ENCODE measurements around the gene VWA5B2.
A peak's percentile ranks its signal among the peaks of the same experiment; 100 is the strongest.

Gene VWA5B2

DNA sequence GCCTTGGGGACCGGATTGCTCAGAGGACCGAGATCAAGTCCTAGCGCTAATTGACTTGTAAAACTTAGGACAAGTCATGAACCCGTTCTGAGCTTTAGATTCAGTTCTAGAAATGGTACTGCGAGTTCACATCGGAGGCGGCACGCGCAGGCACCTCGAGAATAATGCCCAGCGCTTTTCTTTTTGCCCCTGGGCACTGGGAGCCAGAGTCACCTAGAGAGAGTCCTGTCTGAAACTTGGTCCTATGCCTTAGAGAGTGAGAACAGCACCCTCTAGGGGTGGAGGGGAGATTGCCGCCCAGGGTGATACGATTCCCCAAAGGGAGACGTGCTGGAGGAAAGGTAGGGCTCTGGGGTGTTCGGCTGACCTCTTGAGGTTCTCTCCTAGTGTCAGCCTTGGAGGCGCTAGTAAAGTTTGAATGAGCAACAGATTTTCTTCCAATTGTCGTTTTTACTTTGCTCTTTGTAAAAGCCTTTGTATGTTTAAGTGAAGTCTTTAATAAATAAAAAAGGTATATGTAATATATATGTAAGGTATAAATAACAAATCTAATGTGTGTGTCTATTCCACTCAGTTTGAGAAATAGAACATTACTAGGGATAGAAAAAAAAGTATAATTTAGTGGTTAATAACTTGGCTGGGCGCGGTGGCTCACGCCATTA is 20.9 kb downstream of the VWA5B2 start (continued):
- TF ChIP-seq ZNF596 (tag by site-specific recombination; IDR thresholded peaks at IDR 0.05) (0 out of 2 replicates have a peak, but pooled peaks have one; percentile 43), ZNF311 (tag by site-specific recombination; IDR thresholded peaks at IDR 0.05; ENCODE audit: borderline replicate concordance) (no peak), ZNF324 (tag by site-specific recombination; IDR thresholded peaks at IDR 0.05) (peak; percentile 23; the same call in 1 of the 2 replicates), IKZF3 (tag by site-specific recombination; IDR thresholded peaks at IDR 0.05) (no peak), ZFHX2 (tag by site-specific recombination; conservative IDR thresholded peaks at IDR 0.05) (no peak), ZNF416 (tag by site-specific recombination; IDR thresholded peaks at IDR 0.05) (no peak), ZNF114 (tag by site-specific recombination; IDR thresholded peaks at IDR 0.05) (no peak), ZNF501 (tag by site-specific recombination; IDR thresholded peaks at IDR 0.05) (peak; percentile 19; the same call in 1 of the 2 replicates), ZNF423 (tag by site-specific recombination; IDR thresholded peaks at IDR 0.05) (0 out of 2 replicates have a peak, but pooled peaks have one; percentile 16), ZNF660 (tag by site-specific recombination; IDR thresholded peaks at IDR 0.05) (peak; percentile 85)
- TF ChIP-seq, protein P1, sequence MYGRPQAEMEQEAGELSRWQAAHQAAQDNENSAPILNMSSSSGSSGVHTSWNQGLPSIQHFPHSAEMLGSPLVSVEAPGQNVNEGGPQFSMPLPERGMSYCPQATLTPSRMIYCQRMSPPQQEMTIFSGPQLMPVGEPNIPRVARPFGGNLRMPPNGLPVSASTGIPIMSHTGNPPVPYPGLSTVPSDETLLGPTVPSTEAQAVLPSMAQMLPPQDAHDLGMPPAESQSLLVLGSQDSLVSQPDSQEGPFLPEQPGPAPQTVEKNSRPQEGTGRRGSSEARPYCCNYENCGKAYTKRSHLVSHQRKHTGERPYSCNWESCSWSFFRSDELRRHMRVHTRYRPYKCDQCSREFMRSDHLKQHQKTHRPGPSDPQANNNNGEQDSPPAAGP (tag by site-specific recombination; IDR thresholded peaks at IDR 0.05): no peak
- TF ChIP-seq, protein P2, sequence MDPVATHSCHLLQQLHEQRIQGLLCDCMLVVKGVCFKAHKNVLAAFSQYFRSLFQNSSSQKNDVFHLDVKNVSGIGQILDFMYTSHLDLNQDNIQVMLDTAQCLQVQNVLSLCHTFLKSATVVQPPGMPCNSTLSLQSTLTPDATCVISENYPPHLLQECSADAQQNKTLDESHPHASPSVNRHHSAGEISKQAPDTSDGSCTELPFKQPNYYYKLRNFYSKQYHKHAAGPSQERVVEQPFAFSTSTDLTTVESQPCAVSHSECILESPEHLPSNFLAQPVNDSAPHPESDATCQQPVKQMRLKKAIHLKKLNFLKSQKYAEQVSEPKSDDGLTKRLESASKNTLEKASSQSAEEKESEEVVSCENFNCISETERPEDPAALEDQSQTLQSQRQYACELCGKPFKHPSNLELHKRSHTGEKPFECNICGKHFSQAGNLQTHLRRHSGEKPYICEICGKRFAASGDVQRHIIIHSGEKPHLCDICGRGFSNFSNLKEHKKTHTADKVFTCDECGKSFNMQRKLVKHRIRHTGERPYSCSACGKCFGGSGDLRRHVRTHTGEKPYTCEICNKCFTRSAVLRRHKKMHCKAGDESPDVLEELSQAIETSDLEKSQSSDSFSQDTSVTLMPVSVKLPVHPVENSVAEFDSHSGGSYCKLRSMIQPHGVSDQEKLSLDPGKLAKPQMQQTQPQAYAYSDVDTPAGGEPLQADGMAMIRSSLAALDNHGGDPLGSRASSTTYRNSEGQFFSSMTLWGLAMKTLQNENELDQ (tag by site-specific recombination; IDR thresholded peaks at IDR 0.05; ENCODE audit: low read depth): no peak
- TF ChIP-seq, protein P3, sequence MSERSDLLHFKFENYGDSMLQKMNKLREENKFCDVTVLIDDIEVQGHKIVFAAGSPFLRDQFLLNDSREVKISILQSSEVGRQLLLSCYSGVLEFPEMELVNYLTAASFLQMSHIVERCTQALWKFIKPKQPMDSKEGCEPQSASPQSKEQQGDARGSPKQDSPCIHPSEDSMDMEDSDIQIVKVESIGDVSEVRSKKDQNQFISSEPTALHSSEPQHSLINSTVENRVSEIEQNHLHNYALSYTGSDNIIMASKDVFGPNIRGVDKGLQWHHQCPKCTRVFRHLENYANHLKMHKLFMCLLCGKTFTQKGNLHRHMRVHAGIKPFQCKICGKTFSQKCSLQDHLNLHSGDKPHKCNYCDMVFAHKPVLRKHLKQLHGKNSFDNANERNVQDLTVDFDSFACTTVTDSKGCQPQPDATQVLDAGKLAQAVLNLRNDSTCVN (tag by site-specific recombination; optimal IDR thresholded peaks at IDR 0.05): no peak

DNA sequence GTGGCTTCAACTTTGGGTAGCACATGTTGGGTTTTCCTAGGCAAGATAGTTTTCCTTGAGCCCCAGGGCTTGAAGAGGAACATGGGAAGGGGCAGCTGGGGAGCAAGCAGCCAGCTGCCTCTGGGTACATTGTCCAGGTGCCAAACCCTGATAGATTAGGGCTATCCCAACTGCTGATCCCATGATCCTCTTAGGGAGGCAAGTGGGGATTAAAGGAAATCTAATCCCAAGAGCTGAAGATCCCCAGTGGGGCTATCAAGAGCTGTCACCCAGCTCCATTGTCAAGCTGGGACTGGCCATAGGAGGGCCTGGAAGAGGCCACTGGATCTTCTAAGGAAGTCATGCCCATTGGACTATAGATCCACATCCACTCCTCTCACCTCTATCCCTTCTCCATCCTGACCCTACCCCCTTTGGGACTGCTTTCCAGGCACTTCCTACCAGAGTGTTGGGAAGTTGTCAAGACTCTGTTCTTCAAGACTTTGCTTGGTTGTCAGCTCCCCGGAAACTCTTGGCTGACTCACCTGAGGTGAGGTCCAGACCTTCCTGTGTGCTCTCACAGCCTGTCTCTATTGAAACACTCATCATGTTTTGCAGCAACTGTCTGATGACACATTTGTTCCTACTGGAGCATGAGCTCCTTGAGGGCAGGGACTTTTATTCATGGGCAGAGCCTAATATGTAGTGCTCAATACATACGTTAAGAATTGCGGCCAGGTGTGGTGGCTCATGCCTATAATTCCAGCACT is 26.1 kb downstream of the VWA5B2 start:
- H3K36me3 ChIP-seq (ENCODE audit: control insufficient read depth in 2 of 2, insufficient read depth in 1 of 2, low read length in 2 of 2): peaks cover 0 to 6% of the 10 kb centered on the region in 2 experiments; a peak in 1 of 3 replicates
- ChIA-PET POLR2A (no interaction called here), CTCF (interaction anchor here (0.6 to 1.7 kb wide), 5 partner anchors 28 to 299 kb away, joined by 3 to 4 read pairs (median 3); no protein-coding TSS in a partner anchor)
- 0 out of 2 replicates have a peak, but pooled peaks have one; percentile 19 for TF ChIP-seq MYNN (tag by site-specific recombination; IDR thresholded peaks at IDR 0.05; ENCODE audit: borderline replicate concordance)
- TF ChIP-seq ZNF266 (tag by site-specific recombination; IDR thresholded peaks at IDR 0.05; ENCODE audit: low read depth): no peak
- no peak overlapping the region for H3K27ac ChIP-seq (ENCODE audit: extremely low read depth, low read depth, low read length)
- no peak overlapping the region for H3K4me3 ChIP-seq (ENCODE audit: low read depth, low read length)
- H3K4me1 ChIP-seq (ENCODE audit: control insufficient read depth, insufficient read depth, low read length): no peaks in the 10 kb centered on the region
- H3K9me3 ChIP-seq (ENCODE audit: control insufficient read depth, insufficient read depth, low read depth, low read length): no peaks in the 10 kb centered on the region

DNA sequence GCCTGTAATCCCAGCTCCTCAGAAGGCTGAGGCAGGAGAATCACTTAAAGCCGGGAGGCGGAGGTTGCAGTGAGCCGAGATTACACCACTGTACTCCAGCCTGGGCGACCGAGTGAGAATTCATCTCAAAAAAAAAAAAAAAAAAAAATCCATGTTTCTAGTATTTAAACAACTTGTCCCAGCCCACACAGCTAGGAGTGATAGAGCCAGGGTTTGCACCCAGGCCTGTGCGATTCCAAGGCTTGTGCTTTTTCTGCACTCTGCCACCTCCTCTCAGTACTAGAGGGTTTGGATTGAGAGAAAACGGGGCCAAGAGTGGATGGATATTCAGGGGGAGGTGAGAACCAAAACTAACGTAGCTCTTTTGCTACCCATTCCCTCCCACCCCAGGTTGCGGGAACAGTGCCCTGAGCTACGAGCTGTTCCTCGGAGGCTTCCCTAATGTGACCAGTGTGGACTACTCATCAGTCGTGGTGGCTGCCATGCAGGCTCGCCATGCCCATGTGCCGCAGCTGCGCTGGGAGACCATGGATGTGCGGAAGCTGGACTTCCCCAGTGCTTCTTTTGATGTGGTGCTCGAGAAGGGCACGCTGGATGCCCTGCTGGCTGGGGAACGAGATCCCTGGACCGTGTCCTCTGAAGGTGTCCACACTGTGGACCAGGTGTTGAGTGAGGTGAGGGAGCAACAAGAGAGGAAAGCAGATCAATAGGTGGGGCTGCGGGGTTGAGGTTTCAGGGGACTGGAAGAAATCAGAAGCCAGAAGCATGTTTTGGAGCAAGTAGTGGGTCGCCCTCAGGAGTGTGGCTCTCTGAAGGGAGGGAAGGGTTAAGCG is 27.9 kb downstream of the VWA5B2 start:
- TF ChIP-seq, protein P4, sequence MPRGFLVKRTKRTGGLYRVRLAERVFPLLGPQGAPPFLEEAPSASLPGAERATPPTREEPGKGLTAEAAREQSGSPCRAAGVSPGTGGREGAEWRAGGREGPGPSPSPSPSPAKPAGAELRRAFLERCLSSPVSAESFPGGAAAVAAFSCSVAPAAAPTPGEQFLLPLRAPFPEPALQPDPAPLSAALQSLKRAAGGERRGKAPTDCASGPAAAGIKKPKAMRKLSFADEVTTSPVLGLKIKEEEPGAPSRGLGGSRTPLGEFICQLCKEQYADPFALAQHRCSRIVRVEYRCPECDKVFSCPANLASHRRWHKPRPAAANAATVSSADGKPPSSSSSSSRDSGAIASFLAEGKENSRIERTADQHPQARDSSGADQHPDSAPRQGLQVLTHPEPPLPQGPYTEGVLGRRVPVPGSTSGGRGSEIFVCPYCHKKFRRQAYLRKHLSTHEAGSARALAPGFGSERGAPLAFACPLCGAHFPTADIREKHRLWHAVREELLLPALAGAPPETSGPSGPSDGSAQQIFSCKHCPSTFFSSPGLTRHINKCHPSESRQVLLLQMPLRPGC (tag by site-specific recombination; IDR thresholded peaks at IDR 0.05): no peak
- TF ChIP-seq ZNF701 (tag by site-specific recombination; IDR thresholded peaks at IDR 0.05) (no peak), ZNF221 (tag by site-specific recombination; IDR thresholded peaks at IDR 0.05; ENCODE audit: borderline replicate concordance) (no peak), ZNF37A (tag by site-specific recombination; IDR thresholded peaks at IDR 0.05) (no peak)
- Histone ChIP-seq H3K36me3 (ENCODE audit: control insufficient read depth in 2 of 2, insufficient read depth in 1 of 2, low read length in 2 of 2) (peaks cover 0 to 6% of the 10 kb centered on the region in 2 experiments; a peak in 1 of 3 replicates), H3K4me1 (ENCODE audit: control insufficient read depth, insufficient read depth, low read length) (no peaks in the 10 kb centered on the region; the same call in 1 of the 2 replicates), H3K4me3 (ENCODE audit: low read depth, low read length) (no peak overlapping the region), H3K9me3 (ENCODE audit: control insufficient read depth, insufficient read depth, low read depth, low read length) (no peaks in the 10 kb centered on the region), H3K27ac (ENCODE audit: extremely low read depth, low read depth, low read length) (no peak overlapping the region)
- ChIA-PET CTCF (no interaction called here), POLR2A (no interaction called here)

Measured in HEK293 (cell line).